ENCODE measurements around the gene CTBP2. TPM values are rescaled to one million over a fixed set of nuclear protein-coding genes. Genes with fewer than 3 reads are reported as not detected.

CTBP2 gene
- total RNA-seq, 1 donor from 2014 or later: 73.0 TPM

GRCh38 chr10:125124115-125124487 lies 36.3 kb downstream of the CTBP2 start:
- ATAC-seq: no peak
- Histone ChIP-seq H3K4me3 (peak overlapping the region; percentile 38), H3K9me3 (no peaks in the 10 kb centered on the region)

GRCh38 chr10:125123476-125124114 lies 36.8 kb downstream of the CTBP2 start:
- intact Hi-C loops (cut with DNase I): no loop called here
- no peak for TF ChIP-seq CTCF (IDR thresholded peaks at IDR 0.05)
- Histone ChIP-seq H3K9me3 (no peaks in the 10 kb centered on the region), H3K27ac (peak overlapping the region; percentile 78), H3K27me3 (ENCODE audit: low read depth) (no peaks in the 10 kb centered on the region), H3K4me3 (peak overlapping the region; percentile 38), H3K36me3 (peaks cover 9% of the 10 kb centered on the region), H3K4me1 (peaks cover 72% of the 10 kb centered on the region)
- ATAC-seq: peak; percentile 83 to 85
- DNase-seq: peak; percentile 76

More at GRCh38 chr10:125124115-125124487, 36.3 kb downstream of the CTBP2 start:
- H3K4me1 ChIP-seq: peaks cover 67% of the 10 kb centered on the region
- H3K27ac ChIP-seq: peak overlapping the region; percentile 78
- peaks cover 9% of the 10 kb centered on the region for H3K36me3 ChIP-seq
- TF ChIP-seq CTCF (IDR thresholded peaks at IDR 0.05): no peak
- no peak for DNase-seq
- no peaks in the 10 kb centered on the region for H3K27me3 ChIP-seq (ENCODE audit: low read depth)
- intact Hi-C loops (cut with DNase I): no loop called here

GRCh38 chr10:125122566-125122965 lies 37.8 kb downstream of the CTBP2 start:
- Histone ChIP-seq H3K36me3 (peaks cover 9% of the 10 kb centered on the region), H3K4me3 (no peak overlapping the region), H3K4me1 (peaks cover 76% of the 10 kb centered on the region), H3K27ac (no peak overlapping the region), H3K27me3 (ENCODE audit: low read depth) (no peaks in the 10 kb centered on the region), H3K9me3 (no peaks in the 10 kb centered on the region)
- ATAC-seq (no peak), DNase-seq (no peak)
- TF ChIP-seq CTCF (IDR thresholded peaks at IDR 0.05): no peak
- intact Hi-C loops (cut with DNase I): no loop called here

- H3K9me3 ChIP-seq: no peaks in the 10 kb centered on the region
- no peak overlapping the region for H3K27ac ChIP-seq
- ATAC-seq (no peak), DNase-seq (no peak)
- TF ChIP-seq CTCF (IDR thresholded peaks at IDR 0.05): no peak
- H3K27me3 ChIP-seq (ENCODE audit: low read depth): no peaks in the 10 kb centered on the region
- intact Hi-C loops (cut with DNase I): no loop called here
- H3K36me3 ChIP-seq: peaks cover 9% of the 10 kb centered on the region
- H3K4me3 ChIP-seq: no peak overlapping the region
- peaks cover 80% of the 10 kb centered on the region for H3K4me1 ChIP-seq
Observed at GRCh38 chr10:125121003-125121402, 39.4 kb downstream of the CTBP2 start.

GRCh38 chr10:125120053-125120710 lies 40.2 kb downstream of the CTBP2 start:
- Histone ChIP-seq H3K4me1 (peaks cover 72% of the 10 kb centered on the region), H3K36me3 (peaks cover 9% of the 10 kb centered on the region), H3K9me3 (no peaks in the 10 kb centered on the region), H3K27ac (no peak overlapping the region), H3K27me3 (ENCODE audit: low read depth) (no peaks in the 10 kb centered on the region), H3K4me3 (no peak overlapping the region)
- TF ChIP-seq CTCF (IDR thresholded peaks at IDR 0.05): no peak
- DNase-seq (no peak), ATAC-seq (no peak)
- intact Hi-C loops (cut with DNase I): no loop called here

Data from lower lobe of right lung (tissue), 2 donors.